HepG2 (cell line): ENCODE measurements around the gene RHOT1.

ENCODE experiments used
- EZH2 ChIP-seq: conservative IDR thresholded peaks from 2 replicates; pipeline ENCODE4 v1.6.1; 2012; ENCODE audit warnings: mild to moderate bottlenecking, low read depth, low read length, moderate library complexity
- RBM39 ChIP-seq: fragments of 200-400 bp; formaldehyde crosslinking; IDR thresholded peaks from one replicate; pipeline ENCODE4 v1.6.1; 2018; ENCODE audit warnings: antibody characterized with exemption, mild to moderate bottlenecking, low read depth, low read length; ENCODE audit not compliant: poor library complexity, severe bottlenecking
- SIN3A ChIP-seq: IDR thresholded peaks from 2 replicates; pipeline ENCODE4 v1.6.1; 2011; ENCODE audit warnings: low read depth, mild to moderate bottlenecking, control low read depth, low read length, borderline replicate concordance
- ZNF660 ChIP-seq: sonication (generic); formaldehyde crosslinking; IDR thresholded peaks from 2 replicates; pipeline ENCODE4 v1.5.1; 2020; ENCODE audit warnings: mild to moderate bottlenecking, low read depth, missing genetic modification reagents, borderline replicate concordance
- TF ChIP-seq, protein P1 (sequence below): sonication (generic); formaldehyde crosslinking; IDR thresholded peaks from one replicate; pipeline ENCODE4 v1.5.1; 2020; ENCODE audit warnings: mild to moderate bottlenecking, missing genetic modification reagents; ENCODE audit errors: not compliant biosample characterization

DNA sequence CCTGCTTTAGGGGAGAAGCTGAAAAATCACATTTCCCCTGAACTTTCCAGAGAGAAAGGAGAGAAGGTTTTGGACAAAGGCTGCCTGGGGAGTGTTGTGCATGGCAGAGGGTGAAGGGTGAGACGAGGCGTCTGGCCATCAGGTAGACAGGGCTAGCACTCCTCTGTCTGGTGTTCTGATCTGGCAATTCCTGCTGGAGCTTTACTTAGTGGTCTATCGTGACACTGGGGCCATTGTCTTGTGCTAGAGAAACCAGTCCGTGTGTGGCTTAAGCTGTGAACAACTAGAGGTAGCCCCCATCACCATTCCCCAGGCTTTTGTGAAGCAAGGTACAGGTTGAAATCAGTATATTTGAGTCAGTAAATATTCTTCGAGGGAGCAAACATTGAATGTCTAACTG lies 131.8 kb downstream of the RHOT1 start:
- TF ChIP-seq ZNF660, result no peak
- TF ChIP-seq SIN3A, result no peak
- no peak for TF ChIP-seq RBM39
- no peak for TF ChIP-seq EZH2
- TF ChIP-seq, protein P1, sequence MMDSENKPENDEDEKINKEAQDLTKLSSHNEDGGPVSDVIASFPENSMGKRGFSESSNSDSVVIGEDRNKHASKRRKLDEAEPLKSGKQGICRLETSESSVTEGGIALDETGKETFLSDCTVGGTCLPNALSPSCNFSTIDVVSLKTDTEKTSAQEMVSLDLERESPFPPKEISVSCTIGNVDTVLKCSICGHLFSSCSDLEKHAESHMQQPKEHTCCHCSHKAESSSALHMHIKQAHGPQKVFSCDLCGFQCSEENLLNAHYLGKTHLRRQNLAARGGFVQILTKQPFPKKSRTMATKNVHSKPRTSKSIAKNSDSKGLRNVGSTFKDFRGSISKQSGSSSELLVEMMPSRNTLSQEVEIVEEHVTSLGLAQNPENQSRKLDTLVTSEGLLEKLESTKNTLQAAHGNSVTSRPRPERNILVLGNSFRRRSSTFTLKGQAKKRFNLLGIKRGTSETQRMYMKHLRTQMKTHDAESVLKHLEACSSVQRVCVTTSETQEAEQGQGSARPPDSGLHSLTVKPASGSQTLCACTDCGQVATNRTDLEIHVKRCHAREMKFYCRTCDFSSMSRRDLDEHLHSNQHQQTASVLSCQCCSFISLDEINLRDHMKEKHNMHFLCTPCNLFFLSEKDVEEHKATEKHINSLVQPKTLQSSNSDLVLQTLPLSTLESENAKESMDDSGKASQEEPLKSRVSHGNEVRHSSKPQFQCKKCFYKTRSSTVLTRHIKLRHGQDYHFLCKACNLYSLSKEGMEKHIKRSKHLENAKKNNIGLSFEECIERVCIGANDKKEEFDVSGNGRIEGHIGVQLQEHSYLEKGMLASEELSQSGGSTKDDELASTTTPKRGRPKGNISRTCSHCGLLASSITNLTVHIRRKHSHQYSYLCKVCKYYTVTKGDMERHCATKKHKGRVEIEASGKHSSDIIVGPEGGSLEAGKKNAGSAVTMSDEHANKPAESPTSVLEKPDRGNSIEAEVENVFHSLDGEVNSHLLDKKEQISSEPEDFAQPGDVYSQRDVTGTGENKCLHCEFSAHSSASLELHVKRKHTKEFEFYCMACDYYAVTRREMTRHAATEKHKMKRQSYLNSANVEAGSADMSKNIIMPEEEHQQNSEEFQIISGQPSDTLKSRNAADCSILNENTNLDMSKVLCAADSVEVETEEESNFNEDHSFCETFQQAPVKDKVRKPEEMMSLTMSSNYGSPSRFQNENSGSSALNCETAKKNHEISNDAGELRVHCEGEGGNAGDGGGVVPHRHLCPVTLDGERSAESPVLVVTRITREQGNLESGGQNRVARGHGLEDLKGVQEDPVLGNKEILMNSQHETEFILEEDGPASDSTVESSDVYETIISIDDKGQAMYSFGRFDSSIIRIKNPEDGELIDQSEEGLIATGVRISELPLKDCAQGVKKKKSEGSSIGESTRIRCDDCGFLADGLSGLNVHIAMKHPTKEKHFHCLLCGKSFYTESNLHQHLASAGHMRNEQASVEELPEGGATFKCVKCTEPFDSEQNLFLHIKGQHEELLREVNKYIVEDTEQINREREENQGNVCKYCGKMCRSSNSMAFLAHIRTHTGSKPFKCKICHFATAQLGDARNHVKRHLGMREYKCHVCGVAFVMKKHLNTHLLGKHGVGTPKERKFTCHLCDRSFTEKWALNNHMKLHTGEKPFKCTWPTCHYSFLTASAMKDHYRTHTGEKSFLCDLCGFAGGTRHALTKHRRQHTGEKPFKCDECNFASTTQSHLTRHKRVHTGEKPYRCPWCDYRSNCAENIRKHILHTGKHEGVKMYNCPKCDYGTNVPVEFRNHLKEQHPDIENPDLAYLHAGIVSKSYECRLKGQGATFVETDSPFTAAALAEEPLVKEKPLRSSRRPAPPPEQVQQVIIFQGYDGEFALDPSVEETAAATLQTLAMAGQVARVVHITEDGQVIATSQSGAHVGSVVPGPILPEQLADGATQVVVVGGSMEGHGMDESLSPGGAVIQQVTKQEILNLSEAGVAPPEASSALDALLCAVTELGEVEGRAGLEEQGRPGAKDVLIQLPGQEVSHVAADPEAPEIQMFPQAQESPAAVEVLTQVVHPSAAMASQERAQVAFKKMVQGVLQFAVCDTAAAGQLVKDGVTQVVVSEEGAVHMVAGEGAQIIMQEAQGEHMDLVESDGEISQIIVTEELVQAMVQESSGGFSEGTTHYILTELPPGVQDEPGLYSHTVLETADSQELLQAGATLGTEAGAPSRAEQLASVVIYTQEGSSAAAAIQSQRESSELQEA (CRISPR knock-in tag), result no peak
